ENCODE data around the gene SLC30A3. TPM values are rescaled to one million over a fixed set of nuclear protein-coding genes. Genes with fewer than 3 reads are reported as not detected.

Gene SLC30A3
- total RNA-seq, 1 donor from 2014 or later: 0.16 TPM

DNA sequence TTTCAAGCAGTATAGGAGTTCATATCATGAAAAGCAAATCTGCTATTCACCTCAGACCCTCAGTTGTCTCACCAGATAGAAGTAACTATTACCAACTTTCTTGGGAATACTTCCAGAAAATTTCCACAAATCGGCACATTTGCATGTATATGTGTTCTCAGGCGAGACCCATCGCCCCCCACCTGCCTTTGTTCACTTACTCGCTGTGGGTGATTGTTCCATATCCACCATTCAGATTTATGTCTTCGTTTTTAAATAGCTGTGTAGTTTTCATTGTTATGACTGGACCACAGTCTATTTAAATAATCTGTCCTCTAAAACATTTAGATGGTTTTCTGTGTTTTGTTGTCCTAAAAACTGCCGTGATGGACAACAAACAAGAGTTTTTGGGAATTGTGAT lies 22.6 kb upstream of the SLC30A3 start:
- Histone ChIP-seq H3K4me2 (ENCODE audit: low read length) (no peak overlapping the region), H4K20me1 (ENCODE audit: insufficient read depth, low read length) (no peaks in the 10 kb centered on the region), H2AFZ (ENCODE audit: low read depth, low read length) (no peak overlapping the region), H3K4me3 (ENCODE audit: insufficient read depth, low read depth, low read length) (no peak overlapping the region), H3K36me3 (ENCODE audit: insufficient read depth, low read length) (no peaks in the 10 kb centered on the region), H3K9me3 (ENCODE audit: insufficient read depth, low read depth, low read length) (no peaks in the 10 kb centered on the region), H3K4me1 (ENCODE audit: insufficient read depth, low read length) (peaks cover 4% of the 10 kb centered on the region), H3K27ac (ENCODE audit: low read depth, low read length) (no peak overlapping the region), H3K79me2 (ENCODE audit: insufficient read depth, low read length) (no peaks in the 10 kb centered on the region), H3K9ac (ENCODE audit: low read length) (no peak overlapping the region), H3K27me3 (ENCODE audit: insufficient read depth, low read length) (peaks cover 38% of the 10 kb centered on the region)
- DNase-seq (ENCODE audit: low read depth) (no peak), FAIRE-seq (no peak)
- Mint-ChIP-seq H3K4me3 (ENCODE audit: unreplicated experiment) (no peak overlapping the region), H3K36me3 (ENCODE audit: low read depth, unreplicated experiment) (no peaks in the 10 kb centered on the region), H3K27ac (ENCODE audit: unreplicated experiment) (no peak overlapping the region), H3K9me3 (ENCODE audit: unreplicated experiment) (no peaks in the 10 kb centered on the region), H3K4me1 (ENCODE audit: low read depth, unreplicated experiment) (peaks cover 19% of the 10 kb centered on the region), H3K27me3 (ENCODE audit: low read depth, unreplicated experiment) (peaks cover 29% of the 10 kb centered on the region)
- TF ChIP-seq, protein P1, sequence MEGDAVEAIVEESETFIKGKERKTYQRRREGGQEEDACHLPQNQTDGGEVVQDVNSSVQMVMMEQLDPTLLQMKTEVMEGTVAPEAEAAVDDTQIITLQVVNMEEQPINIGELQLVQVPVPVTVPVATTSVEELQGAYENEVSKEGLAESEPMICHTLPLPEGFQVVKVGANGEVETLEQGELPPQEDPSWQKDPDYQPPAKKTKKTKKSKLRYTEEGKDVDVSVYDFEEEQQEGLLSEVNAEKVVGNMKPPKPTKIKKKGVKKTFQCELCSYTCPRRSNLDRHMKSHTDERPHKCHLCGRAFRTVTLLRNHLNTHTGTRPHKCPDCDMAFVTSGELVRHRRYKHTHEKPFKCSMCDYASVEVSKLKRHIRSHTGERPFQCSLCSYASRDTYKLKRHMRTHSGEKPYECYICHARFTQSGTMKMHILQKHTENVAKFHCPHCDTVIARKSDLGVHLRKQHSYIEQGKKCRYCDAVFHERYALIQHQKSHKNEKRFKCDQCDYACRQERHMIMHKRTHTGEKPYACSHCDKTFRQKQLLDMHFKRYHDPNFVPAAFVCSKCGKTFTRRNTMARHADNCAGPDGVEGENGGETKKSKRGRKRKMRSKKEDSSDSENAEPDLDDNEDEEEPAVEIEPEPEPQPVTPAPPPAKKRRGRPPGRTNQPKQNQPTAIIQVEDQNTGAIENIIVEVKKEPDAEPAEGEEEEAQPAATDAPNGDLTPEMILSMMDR (IDR thresholded peaks at IDR 0.05; ENCODE audit: insufficient read depth, low read depth, low read length): no peak
- no peak for TF ChIP-seq EZH2 (IDR thresholded peaks at IDR 0.05; ENCODE audit: insufficient read depth, low read length)

DNA sequence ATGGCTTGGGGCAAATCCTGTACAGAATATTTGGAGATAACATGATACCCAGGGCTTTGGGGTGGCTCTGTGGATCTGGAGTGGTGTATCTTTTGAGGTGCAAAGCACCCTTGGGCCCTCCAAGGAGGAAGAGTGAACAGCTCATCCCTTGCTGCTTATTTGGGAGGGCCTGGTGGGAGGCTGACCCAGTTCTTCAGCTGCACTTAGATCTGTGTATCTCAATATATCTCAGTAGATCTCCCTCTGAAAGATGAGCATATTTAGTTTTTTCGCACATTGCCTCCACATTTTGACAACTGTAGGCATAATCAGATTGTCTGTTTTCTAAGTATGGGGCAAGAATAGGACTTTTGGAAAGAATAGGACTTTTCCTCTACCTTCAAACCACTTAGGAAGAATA lies 22.1 kb upstream of the SLC30A3 start:
- no peak overlapping the region for H2AFZ ChIP-seq (ENCODE audit: low read depth, low read length)
- no peaks in the 10 kb centered on the region for H3K79me2 ChIP-seq (ENCODE audit: insufficient read depth, low read length)
- H3K9me3 ChIP-seq (ENCODE audit: insufficient read depth, low read depth, low read length): no peaks in the 10 kb centered on the region
- no peak overlapping the region for H3K27ac ChIP-seq (ENCODE audit: low read depth, low read length)
- peaks cover 8% of the 10 kb centered on the region for H3K4me1 ChIP-seq (ENCODE audit: insufficient read depth, low read length)
- DNase-seq (ENCODE audit: low read depth): no peak
- H3K36me3 ChIP-seq (ENCODE audit: insufficient read depth, low read length): no peaks in the 10 kb centered on the region
- no peak overlapping the region for H3K4me2 ChIP-seq (ENCODE audit: low read length)
- no peak for FAIRE-seq
- no peak overlapping the region for H3K4me3 ChIP-seq (ENCODE audit: insufficient read depth, low read depth, low read length)
- Mint-ChIP-seq H3K9me3 (ENCODE audit: unreplicated experiment) (no peaks in the 10 kb centered on the region), H3K4me3 (ENCODE audit: unreplicated experiment) (no peak overlapping the region), H3K36me3 (ENCODE audit: low read depth, unreplicated experiment) (no peaks in the 10 kb centered on the region), H3K27me3 (ENCODE audit: low read depth, unreplicated experiment) (peaks cover 29% of the 10 kb centered on the region), H3K27ac (ENCODE audit: unreplicated experiment) (no peak overlapping the region), H3K4me1 (ENCODE audit: low read depth, unreplicated experiment) (peaks cover 19% of the 10 kb centered on the region)
- no peak overlapping the region for H3K9ac ChIP-seq (ENCODE audit: low read length)
- TF ChIP-seq, protein P1 (IDR thresholded peaks at IDR 0.05; ENCODE audit: insufficient read depth, low read depth, low read length): no peak
- no peak for TF ChIP-seq EZH2 (IDR thresholded peaks at IDR 0.05; ENCODE audit: insufficient read depth, low read length)
- peaks cover 38% of the 10 kb centered on the region for H3K27me3 ChIP-seq (ENCODE audit: insufficient read depth, low read length)
- no peaks in the 10 kb centered on the region for H4K20me1 ChIP-seq (ENCODE audit: insufficient read depth, low read length)

DNA sequence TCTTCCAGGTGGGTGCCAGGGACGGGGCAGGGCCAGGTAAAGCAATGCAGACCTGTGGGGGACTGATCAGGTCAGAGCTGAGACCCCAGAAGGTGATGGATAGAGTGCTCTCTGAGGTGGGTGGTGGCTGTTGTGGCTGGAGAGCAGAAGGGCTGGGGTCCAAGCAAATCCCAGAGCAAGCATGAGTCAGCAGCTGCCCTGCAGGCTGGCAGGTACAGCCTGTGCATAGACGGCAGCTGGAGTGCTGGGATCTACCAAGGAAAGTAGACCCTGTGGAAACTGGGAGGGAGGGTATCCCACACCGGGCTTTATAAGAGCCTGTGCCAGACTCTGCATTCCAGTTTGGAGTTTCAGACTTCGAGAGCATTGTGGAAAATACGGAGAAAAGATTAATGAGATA lies 20.0 kb upstream of the SLC30A3 start:
- no peak for TF ChIP-seq EZH2 (IDR thresholded peaks at IDR 0.05; ENCODE audit: insufficient read depth, low read length)
- TF ChIP-seq, protein P1 (IDR thresholded peaks at IDR 0.05; ENCODE audit: insufficient read depth, low read depth, low read length): no peak
- no peaks in the 10 kb centered on the region for H3K36me3 ChIP-seq (ENCODE audit: insufficient read depth, low read length)
- Mint-ChIP-seq H3K4me3 (ENCODE audit: unreplicated experiment) (no peak overlapping the region), H3K27ac (ENCODE audit: unreplicated experiment) (no peak overlapping the region), H3K9me3 (ENCODE audit: unreplicated experiment) (no peaks in the 10 kb centered on the region), H3K4me1 (ENCODE audit: low read depth, unreplicated experiment) (peaks cover 19% of the 10 kb centered on the region), H3K36me3 (ENCODE audit: low read depth, unreplicated experiment) (no peaks in the 10 kb centered on the region), H3K27me3 (ENCODE audit: low read depth, unreplicated experiment) (peaks cover 26% of the 10 kb centered on the region)
- no peaks in the 10 kb centered on the region for H3K79me2 ChIP-seq (ENCODE audit: insufficient read depth, low read length)
- peaks cover 38% of the 10 kb centered on the region for H3K27me3 ChIP-seq (ENCODE audit: insufficient read depth, low read length)
- H4K20me1 ChIP-seq (ENCODE audit: insufficient read depth, low read length): no peaks in the 10 kb centered on the region
- no peak for FAIRE-seq
- DNase-seq (ENCODE audit: low read depth): no peak
- H3K9me3 ChIP-seq (ENCODE audit: insufficient read depth, low read depth, low read length): no peaks in the 10 kb centered on the region
- no peak overlapping the region for H3K9ac ChIP-seq (ENCODE audit: low read length)
- no peak overlapping the region for H3K4me2 ChIP-seq (ENCODE audit: low read length)
- H3K27ac ChIP-seq (ENCODE audit: low read depth, low read length): no peak overlapping the region
- H3K4me3 ChIP-seq (ENCODE audit: insufficient read depth, low read depth, low read length): no peak overlapping the region
- no peak overlapping the region for H2AFZ ChIP-seq (ENCODE audit: low read depth, low read length)
- H3K4me1 ChIP-seq (ENCODE audit: insufficient read depth, low read length): peaks cover 9% of the 10 kb centered on the region
